Esophagus muscularis mucosa (tissue), 4 donors: ENCODE measurements around the gene SEPTIN6. TPM values are rescaled to one million over a fixed set of nuclear protein-coding genes. Genes with fewer than 3 reads are reported as not detected.
"Not testable (repeated sequence)": the region's sequence is repeated elsewhere in the genome, so short reads cannot be mapped to it uniquely, and the experiment has no call there.

Source experiments
- DNase-seq: peaks from one replicate; pipeline ENCODE4 v3.0.0-alpha.2; 2017; ENCODE audit errors: extremely low spot score
- H3K27ac ChIP-seq, 4 donors: fragments of 200-600 bp; sonication (generic); replicated peaks in 1 of 4; 1 replicate in 3 of 4; 2 replicates in 1 of 4; pipeline ENCODE4 v1.5.1; 2016 to 2019; ENCODE audit warnings: mild to moderate bottlenecking in 1 of 4
- H3K27me3 ChIP-seq, 4 donors: fragments of 200-600 bp; sonication (generic); one replicate each; pipeline versions ENCODE4 v1.5.1 to v1.6.0; 2016 to 2019
- H3K36me3 ChIP-seq, 4 donors: fragments of 200-600 bp; sonication (generic); one replicate each; pipeline ENCODE4 v1.5.1; 2016 to 2019
- H3K4me1 ChIP-seq, 4 donors: fragments of 200-600 bp; sonication (generic); one replicate each; pipeline ENCODE4 v1.5.1; 2016 to 2019
- H3K4me3 ChIP-seq, 4 donors: fragments of 200-600 bp; sonication (generic); 1 replicate in 2 of 4; 2 replicates in 2 of 4; pipeline ENCODE4 v1.5.1; 2016 to 2019; ENCODE audit warnings: mild to moderate bottlenecking in 4 of 4, moderate library complexity in 1 of 4
- H3K9me3 ChIP-seq, 4 donors: fragments of 200-600 bp; sonication (generic); 1 replicate in 3 of 4; 2 replicates in 1 of 4; pipeline ENCODE4 v1.5.1; 2016 to 2019
- CTCF ChIP-seq, 3 experiments: fragments of 200-600 bp in 2 of 3; fragments of 450-650 bp in 1 of 3; sonication (generic) in 2 of 3; IDR thresholded peaks; one replicate each; pipeline ENCODE4 v1.5.1; 2017 to 2019; ENCODE audit warnings: antibody characterized with exemption in 3 of 3, mild to moderate bottlenecking in 2 of 3, moderate library complexity in 1 of 3
- EP300 ChIP-seq: sonication (generic); formaldehyde crosslinking; IDR thresholded peaks from one replicate; pipeline ENCODE4 v1.6.1; 2017; ENCODE audit warnings: antibody characterized with exemption
- POLR2A ChIP-seq: fragments of 450-650 bp; IDR thresholded peaks from one replicate; pipeline ENCODE4 v1.6.1; 2017; ENCODE audit warnings: antibody characterized with exemption, moderate library complexity, mild to moderate bottlenecking, low read depth
- POLR2AphosphoS5 ChIP-seq, 2 donors: sonication (generic); formaldehyde crosslinking; IDR thresholded peaks; one replicate each; pipeline ENCODE4 v1.6.1; 2017; ENCODE audit warnings: antibody characterized with exemption in 2 of 2
- WGBS: methylation state at CpG from one replicate; pipeline ENCODE4 v1.1.5; 2018; 5-methylcytosine and 5-hydroxymethylcytosine counted together
- intact Hi-C: fragments of 100-400 bp; cut with DNase I; formaldehyde crosslinking; loops from one replicate; pipeline ENCODE4 v1.15.1; 2023
- total RNA-seq, 4 donors: library from RNA; depleted of rRNA; stranded (reverse); fragments of >200 nt; gene quantifications; one replicate each; pipeline versions ENCODE4 v1.1.0 to v1.2.1, GENCODE V29; 2016

SEPTIN6 gene
- total RNA-seq, 4 donors from 2014 or later = 51.5 to 67.2 (median 60.5) TPM

GRCh38 chrX:119669424-119670037 is 23.4 kb downstream of the SEPTIN6 start:
- no peak for DNase-seq
- TF ChIP-seq CTCF (IDR thresholded peaks at IDR 0.05) (no peak), EP300 (no peak), POLR2AphosphoS5 (IDR thresholded peaks at IDR 0.05) (peak; percentile 24 to 60), POLR2A (no peak)
- 23% methylated on average over 5 of the region's 6 CpGs for WGBS

GRCh38 chrX:119667111-119667878 is 25.7 kb downstream of the SEPTIN6 start:
- DNase-seq = no peak
- no peaks in the 10 kb centered on the region for H3K27me3 ChIP-seq
- H3K4me1 ChIP-seq = peaks cover 6 to 48% (median 43%) of the 10 kb centered on the region in 4 donors
- no peak overlapping the region for H3K4me3 ChIP-seq
- no peaks in the 10 kb centered on the region for H3K9me3 ChIP-seq
- WGBS = 62% methylated on average over 16 of the region's 16 CpGs
- TF ChIP-seq POLR2AphosphoS5 (IDR thresholded peaks at IDR 0.05) = no peak
- TF ChIP-seq CTCF (IDR thresholded peaks at IDR 0.05) = no peak
- TF ChIP-seq POLR2A = no peak
- no peak for TF ChIP-seq EP300
- H3K27ac ChIP-seq = peak overlapping the region in 1 of 4 donors; percentile 80
- H3K36me3 ChIP-seq = peaks cover 0 to 12% (median 0%) of the 10 kb centered on the region in 4 donors
- intact Hi-C loops = no loop called here

More at GRCh38 chrX:119669424-119670037, 23.4 kb downstream of the SEPTIN6 start:
- Histone ChIP-seq H3K36me3 (no peaks in the 10 kb centered on the region), H3K4me3 (no peak overlapping the region), H3K27me3 (no peaks in the 10 kb centered on the region), H3K4me1 (peaks cover 6 to 48% (median 43%) of the 10 kb centered on the region in 4 donors), H3K9me3 (no peaks in the 10 kb centered on the region), H3K27ac (peak overlapping the region; percentile 72 to 80 (median 77))
- intact Hi-C loops = no loop called here

GRCh38 chrX:119664877-119665276 is 28.1 kb downstream of the SEPTIN6 start:
- H3K4me3 ChIP-seq, H3K9me3 ChIP-seq, H3K27ac ChIP-seq, H3K27me3 ChIP-seq, intact Hi-C loops, DNase-seq: not testable (repeated sequence)
- 76% methylated on average over 6 of the region's 9 CpGs for WGBS
- peaks cover 6 to 37% (median 35%) of the 10 kb centered on the region in 4 donors for H3K4me1 ChIP-seq
- peaks cover 0 to 22% (median 0%) of the 10 kb centered on the region in 4 donors for H3K36me3 ChIP-seq

- no peak for TF ChIP-seq POLR2AphosphoS5 (IDR thresholded peaks at IDR 0.05)
- intact Hi-C loops = no loop called here
- Histone ChIP-seq H3K27ac (no peak overlapping the region), H3K9me3 (no peaks in the 10 kb centered on the region), H3K4me3 (no peak overlapping the region), H3K27me3 (peaks cover 0 to 3% (median 0%) of the 10 kb centered on the region in 4 donors), H3K36me3 (peaks cover 0 to 24% (median 0%) of the 10 kb centered on the region in 4 donors), H3K4me1 (peaks cover 0 to 5% (median 1%) of the 10 kb centered on the region in 4 donors)
- 88% methylated on average over 4 of the region's 4 CpGs for WGBS
- DNase-seq = no peak
These were observed 31.5 kb downstream of the SEPTIN6 start for GRCh38 chrX:119661486-119661885.

GRCh38 chrX:119659522-119659921 is 33.4 kb downstream of the SEPTIN6 start:
- no peaks in the 10 kb centered on the region for H3K9me3 ChIP-seq

More at GRCh38 chrX:119659522-119659921, 33.4 kb downstream of the SEPTIN6 start:
- no peak for TF ChIP-seq POLR2A
- TF ChIP-seq EP300 = no peak
- no peak for TF ChIP-seq CTCF (IDR thresholded peaks at IDR 0.05)
- no peak for TF ChIP-seq POLR2AphosphoS5 (IDR thresholded peaks at IDR 0.05)
- peaks cover 0 to 24% (median 0%) of the 10 kb centered on the region in 4 donors for H3K36me3 ChIP-seq
- H3K27me3 ChIP-seq = peaks cover 0 to 3% (median 0%) of the 10 kb centered on the region in 4 donors
- no peak for DNase-seq
- peaks cover 0 to 10% (median 6%) of the 10 kb centered on the region in 4 donors for H3K4me1 ChIP-seq
- no peak overlapping the region for H3K4me3 ChIP-seq
- no peak overlapping the region for H3K27ac ChIP-seq
- intact Hi-C loops = no loop called here
